K562 (cell line): ENCODE results near the gene GEMIN2. TPM values are rescaled to one million over a fixed set of nuclear protein-coding genes. Genes with fewer than 3 reads are reported as not detected.

Experiments
- ATAC-seq: fragments of 200-7000 bp; cut with Tn5 transposase; 3 replicates; pipeline ENCODE4 v1.9.1; 2020; ENCODE audit warnings: moderate library complexity
- BruUV-seq: library from RNA; stranded (reverse); fragments of 400-500 nt; replicated peaks from 2 replicates; lab custom pipeline; 2021; lab: Mats Ljungman, UMichigan
- CTCF ChIA-PET: fragments of 300-600 bp; formaldehyde crosslinking; extraction: SDS; loops from one replicate; lab custom pipeline; 2021; ENCODE audit warnings: low intra/inter-chr PET ratio; lab: Yijun Ruan, JAX
- POLR2A ChIA-PET: fragments of 300-600, 350-650 bp; sonication (Branson Sonifier 250); formaldehyde crosslinking; extraction: SDS; loops from one replicate; lab custom pipeline; 2021; ENCODE audit warnings: antibody characterized with exemption, inconsistent platforms; lab: Yijun Ruan, JAX
- DNase-seq, 4 experiments: peaks; one replicate each; pipeline versions ENCODE4 v3.0.0 to v3.0.0-alpha.2; 2011 to 2018; ENCODE audit warnings: low spot score in 3 of 4, mixed read lengths in 3 of 4; ENCODE audit errors: extremely low read depth in 1 of 4
- FAIRE-seq: peaks from 2 replicates; lab custom pipeline; 2011; peaks lifted over from hg19 to GRCh38; lab: Jason Lieb, UNC
- H2AFZ ChIP-seq: 2 replicates; pipeline ENCODE4 v1.6.0; 2011; ENCODE audit warnings: low read depth, low read length, control low read depth, inconsistent platforms
- H3K27ac ChIP-seq: fragments of 200-600 bp; 3 replicates; pipeline ENCODE4 v1.8.0; 2011; ENCODE audit warnings: low read depth, mild to moderate bottlenecking, control low read depth, inconsistent platforms, low read length, moderate library complexity, mixed read lengths; ENCODE audit errors: extremely low read depth
- H3K27me3 ChIP-seq, 2 experiments: fragments of 300-600 bp in 1 of 2; 2 replicates in 1 of 2; 3 replicates in 1 of 2; pipeline versions ENCODE4 v1.6.0 to v1.8.0; 2011; ENCODE audit warnings: inconsistent platforms in 2 of 2, low read length in 2 of 2, mild to moderate bottlenecking in 1 of 2, mixed read lengths in 1 of 2, moderate library complexity in 1 of 2; ENCODE audit not compliant: control insufficient read depth in 2 of 2, insufficient read depth in 2 of 2
- H3K36me3 ChIP-seq: fragments of 300-600 bp; 3 replicates; pipeline ENCODE4 v1.8.0; 2011; ENCODE audit warnings: mild to moderate bottlenecking, low read length, inconsistent platforms; ENCODE audit not compliant: control insufficient read depth, insufficient read depth
- H3K4me1 ChIP-seq, 2 experiments: fragments of 200-600 bp in 1 of 2; replicated peaks in 1 of 2; 2 replicates in 1 of 2; 3 replicates in 1 of 2; pipeline versions ENCODE4 v1.5.1 to v1.8.0; 2011; ENCODE audit warnings: inconsistent platforms in 2 of 2, low read length in 2 of 2, mild to moderate bottlenecking in 1 of 2, mixed read lengths in 1 of 2, moderate library complexity in 1 of 2; ENCODE audit not compliant: control insufficient read depth in 2 of 2, insufficient read depth in 2 of 2
- H3K4me2 ChIP-seq: 2 replicates; pipeline ENCODE4 v1.6.1; 2011; ENCODE audit warnings: low read length, control low read depth, inconsistent platforms, mixed read lengths; ENCODE audit not compliant: insufficient read depth
- H3K4me3 ChIP-seq: fragments of 200-600 bp; sonication (generic), shearing (Covaris generic); 2 replicates; pipeline ENCODE4 v1.5.1; 2016; ENCODE audit warnings: control low read depth, inconsistent platforms
- H3K79me2 ChIP-seq: fragments of 200-600 bp; 3 replicates; pipeline ENCODE4 v1.8.0; 2011; ENCODE audit warnings: low read length, inconsistent platforms; ENCODE audit not compliant: control insufficient read depth, insufficient read depth
- H3K9ac ChIP-seq, 2 experiments: 2 replicates each; pipeline versions ENCODE4 v1.6.0 to v1.6.1; 2011; ENCODE audit warnings: low read depth in 2 of 2, low read length in 2 of 2, control low read depth in 1 of 2, inconsistent platforms in 1 of 2, mild to moderate bottlenecking in 1 of 2, mixed read lengths in 1 of 2; ENCODE audit not compliant: insufficient read depth in 1 of 2
- H3K9me1 ChIP-seq: one replicate; pipeline ENCODE4 v1.6.0; 2011; ENCODE audit warnings: inconsistent platforms, mild to moderate bottlenecking, low read length, moderate library complexity; ENCODE audit not compliant: control insufficient read depth, insufficient read depth
- H3K9me3 ChIP-seq: replicated peaks from 2 replicates; pipeline ENCODE4 v1.5.1; 2011; ENCODE audit warnings: low read depth, low read length, inconsistent platforms; ENCODE audit not compliant: control insufficient read depth, insufficient read depth
- H4K20me1 ChIP-seq: replicated peaks from 2 replicates; pipeline ENCODE4 v1.6.1; 2011; ENCODE audit warnings: low read length, inconsistent platforms, mixed read lengths; ENCODE audit not compliant: control insufficient read depth, insufficient read depth
- ARID2 ChIP-seq: fragments of 450-650 bp; IDR thresholded peaks from 2 replicates; pipeline ENCODE4 v1.6.1; 2017; ENCODE audit warnings: antibody characterized with exemption, mild to moderate bottlenecking
- ELF2 ChIP-seq: fragments of 250-450 bp; sonication (Bioruptor Pico); IDR thresholded peaks from 2 replicates; pipeline ENCODE4 v1.5.0; 2021; ENCODE audit warnings: mild to moderate bottlenecking
- ETS1 ChIP-seq: conservative IDR thresholded peaks from 2 replicates; pipeline ENCODE4 v1.6.1; 2011; ENCODE audit warnings: low read depth, mild to moderate bottlenecking, low read length; ENCODE audit not compliant: control insufficient read depth
- HBP1 ChIP-seq: fragments of 450-650 bp; formaldehyde crosslinking; IDR thresholded peaks from 2 replicates; pipeline ENCODE4 v1.4.0; 2022; ENCODE audit warnings: missing genetic modification characterization
- HDAC6 ChIP-seq: IDR thresholded peaks from 2 replicates; pipeline ENCODE4 v1.6.1; 2012; ENCODE audit warnings: low read depth, mild to moderate bottlenecking, control low read depth, inconsistent platforms, low read length, moderate library complexity
- KLF13 ChIP-seq: fragments of 450-650 bp; IDR thresholded peaks from 2 replicates; pipeline ENCODE4 v1.6.1; 2016; ENCODE audit warnings: missing genetic modification characterization, low read depth, mild to moderate bottlenecking, missing compliant biosample characterization, moderate library complexity, borderline replicate concordance
- NCOR1 ChIP-seq: fragments of 450-650 bp; IDR thresholded peaks from 2 replicates; pipeline ENCODE4 v1.6.1; 2016; ENCODE audit warnings: mild to moderate bottlenecking, moderate library complexity
- NFATC3 ChIP-seq: fragments of 450-650 bp; IDR thresholded peaks from 2 replicates; pipeline ENCODE4 v1.6.1; 2017; ENCODE audit warnings: mild to moderate bottlenecking
- NFIX ChIP-seq: fragments of 250-450 bp; sonication (Bioruptor Pico); IDR thresholded peaks from 2 replicates; pipeline ENCODE4 v1.4.0; 2020; ENCODE audit warnings: low read depth, mild to moderate bottlenecking, moderate library complexity
- ZNF175 ChIP-seq: fragments of 200-800 bp; sonication (Bioruptor generic); IDR thresholded peaks from 2 replicates; pipeline ENCODE4 v1.6.1; 2016; ENCODE audit warnings: low read depth, mild to moderate bottlenecking, missing genetic modification characterization, missing compliant biosample characterization
- ZNF57 ChIP-seq: fragments of 450-650 bp; formaldehyde crosslinking; IDR thresholded peaks from 2 replicates; pipeline ENCODE4 v1.4.0; 2020; ENCODE audit warnings: mild to moderate bottlenecking, moderate library complexity
- ZNF589 ChIP-seq: fragments of 200-800 bp; sonication (Bioruptor generic); IDR thresholded peaks from 2 replicates; pipeline ENCODE4 v1.6.1; 2016; ENCODE audit warnings: low read depth, missing genetic modification characterization, missing compliant biosample characterization
- WGBS: fragments of 100-300 bp; shearing (Covaris generic); methylation state at CpG from one replicate; pipeline ENCODE4 v1.1.6; 2016; ENCODE audit warnings: low coverage, mixed read lengths; ENCODE audit not compliant: insufficient coverage; ENCODE audit errors: missing lambda C conversion rate; 5-methylcytosine and 5-hydroxymethylcytosine counted together
- in situ Hi-C: fragments of 300-500 bp; cut with MboI; formaldehyde crosslinking; loops from 4 replicates; pipeline ENCODE4 v1.15.0; 2018; ENCODE audit warnings: inconsistent platforms, mixed read lengths
- intact Hi-C: fragments of 100-400 bp; cut with micrococcal nuclease; formaldehyde crosslinking; loops from 2 replicates; pipeline ENCODE4 v1.14.2; 2022
- polyA plus RNA-seq, 8 experiments: library from polyadenylated mRNA; depleted of rRNA in 4 of 8; stranded (reverse) in 5 of 8; unstranded in 3 of 8; fragments of >200 nt; fragmentation: Nextera tagmentation in 2 of 8; fragmentation: Illumina TruSeq in 1 of 8; extraction: Ambion mirVana in 2 of 8; extraction: Trizol in 1 of 8; gene quantifications; 2 replicates each; pipeline versions ENCODE4 v1.2.1 to v1.2.3, GENCODE V29; 2011 to 2014; ENCODE audit warnings: inconsistent platforms in 1 of 8, missing spikeins in 1 of 8
- total RNA-seq, 7 experiments: library from RNA; depleted of rRNA in 6 of 7; stranded (reverse); fragments of >200 nt in 6 of 7; fragmentation: Illumina TruSeq in 2 of 7; extraction: Trizol in 2 of 7; gene quantifications; 2 replicates each; pipeline versions ENCODE4 v1.2.1 to v1.2.3, GENCODE V29; 2011 to 2021; ENCODE audit warnings: low replicate concordance in 1 of 7

GEMIN2 gene
- total and polyA plus RNA-seq, 9 of the 15 experiments (the other 6 are each of a cell fraction or from before 2014, with no cell fraction given): 23.0 to 87.6 (median 45.5) TPM

- TF ChIP-seq ETS1 (no peak), ARID2 (no peak), ZNF57 (no peak), NFIX (CRISPR knock-in tag) (no peak), ELF2 (CRISPR knock-in tag) (no peak), HBP1 (CRISPR knock-in tag) (no peak), KLF13 (tag) (no peak), NFATC3 (no peak)
Measured at GRCh38 chr14:39083127-39083526, 31.0 kb upstream of the GEMIN2 start (continued).

- intact Hi-C loops (no loop called here), in situ Hi-C loops (no loop called here)
- POLR2A ChIA-PET: no interaction called here
- Histone ChIP-seq H3K27me3 (no peaks in the 10 kb centered on the region), H3K9me3 (no peaks in the 10 kb centered on the region), H4K20me1 (no peaks in the 10 kb centered on the region), H3K9me1 (no peaks in the 10 kb centered on the region), H2AFZ (no peak overlapping the region), H3K27ac (no peak overlapping the region), H3K4me1 (no peaks in the 10 kb centered on the region), H3K79me2 (no peaks in the 10 kb centered on the region), H3K4me3 (no peak overlapping the region), H3K36me3 (peaks cover 20% of the 10 kb centered on the region; the same call in 2 of the 3 replicates), H3K9ac (no peak overlapping the region), H3K4me2 (no peak overlapping the region)
- no peak for FAIRE-seq
- CTCF ChIA-PET: no interaction called here
- no peak for DNase-seq
- TF ChIP-seq NCOR1 (no peak), ZNF589 (no peak), ZNF175 (CRISPR knock-in tag) (no peak), HDAC6 (no peak)
- WGBS: 81% methylated on average over 7 of the region's 7 CpGs
- no peak for ATAC-seq
- no TSS peak for BruUV-seq
Measured at GRCh38 chr14:39085933-39086332, 28.2 kb upstream of the GEMIN2 start.
